IgD-negative memory B cell (primary cell): ENCODE measurements around the gene DDX50. TPM values are rescaled to one million over a fixed set of nuclear protein-coding genes. Genes with fewer than 3 reads are reported as not detected.
"Not testable (repeated sequence)": the region's sequence is repeated elsewhere in the genome, so short reads cannot be mapped to it uniquely, and the experiment has no call there.

ENCODE experiments used
- H3K27ac Mint-ChIP-seq, 3 donors: one replicate each; pipeline ENCODE4 v1.8.0; 2020 to 2022; ENCODE audit warnings: mild to moderate bottlenecking in 3 of 3, mixed read lengths in 3 of 3, moderate library complexity in 1 of 3
- H3K27me3 Mint-ChIP-seq: one replicate; pipeline ENCODE4 v1.8.0; 2021; ENCODE audit warnings: mixed read lengths
- H3K36me3 Mint-ChIP-seq: one replicate; pipeline ENCODE4 v1.8.0; 2020; ENCODE audit warnings: mild to moderate bottlenecking, mixed read lengths
- H3K4me1 Mint-ChIP-seq, 3 donors: one replicate each; pipeline ENCODE4 v1.8.0; 2020 to 2022; ENCODE audit warnings: mixed read lengths in 3 of 3, mild to moderate bottlenecking in 1 of 3
- H3K4me3 Mint-ChIP-seq, 4 donors: one replicate each; pipeline ENCODE4 v1.8.0; 2020 to 2022; ENCODE audit warnings: mild to moderate bottlenecking in 4 of 4, mixed read lengths in 4 of 4, moderate library complexity in 3 of 4
- H3K9me3 Mint-ChIP-seq, 3 donors: one replicate each; pipeline ENCODE4 v1.8.0; 2020 to 2021; ENCODE audit warnings: mixed read lengths in 3 of 3, mild to moderate bottlenecking in 1 of 3
- polyA plus RNA-seq: library from polyadenylated mRNA; unstranded; fragments of 300-500 nt; fragmentation: Illumina TruSeq; gene quantifications from one replicate; pipeline ENCODE4 v1.2.3, GENCODE V29; 2021

The DDX50 gene
- 22.0 TPM for polyA plus RNA-seq

- Mint-ChIP-seq H3K9me3 (no peaks in the 10 kb centered on the region), H3K36me3 (peaks cover 2% of the 10 kb centered on the region), H3K27me3 (no peaks in the 10 kb centered on the region), H3K27ac (peak within 1 kb of the TSS; percentile 99 to 100 (median 99)), H3K4me3 (peak within 1 kb of the TSS; percentile 97 to 100 (median 99)), H3K4me1 (peaks cover 17 to 34% (median 32%) of the 10 kb centered on the region in 3 donors)
Measured at GRCh38 chr10:68901105-68901927, at the start of gene DDX50. DDX50 (plus strand) TSS chr10:68901315; CDS start chr10:68901385, 70 bp downstream.

GRCh38 chr10:68856352-68856751, 44.8 kb upstream of the DDX50 start:
- Mint-ChIP-seq H3K9me3 (peaks cover 0 to 17% (median 8%) of the 10 kb centered on the region in 3 donors), H3K36me3 (peaks cover 2% of the 10 kb centered on the region), H3K27ac (no peak overlapping the region), H3K4me1 (no peaks in the 10 kb centered on the region), H3K4me3 (no peak overlapping the region), H3K27me3 (peaks cover 7% of the 10 kb centered on the region)

GRCh38 chr10:68857005-68857404, 44.1 kb upstream of the DDX50 start:
- peaks cover 0 to 22% (median 12%) of the 10 kb centered on the region in 3 donors for H3K9me3 Mint-ChIP-seq
- no peaks in the 10 kb centered on the region for H3K4me1 Mint-ChIP-seq
- H3K36me3 Mint-ChIP-seq = peaks cover 3% of the 10 kb centered on the region
- no peak overlapping the region for H3K4me3 Mint-ChIP-seq
- peak overlapping the region in 1 of 3 donors; percentile 53 for H3K27ac Mint-ChIP-seq
- H3K27me3 Mint-ChIP-seq = peaks cover 7% of the 10 kb centered on the region

- H3K4me1 Mint-ChIP-seq = no peaks in the 10 kb centered on the region
- H3K27ac Mint-ChIP-seq = no peak overlapping the region
- H3K36me3 Mint-ChIP-seq = peaks cover 4% of the 10 kb centered on the region
- peaks cover 4% of the 10 kb centered on the region for H3K27me3 Mint-ChIP-seq
- H3K4me3 Mint-ChIP-seq = no peak overlapping the region
- H3K9me3 Mint-ChIP-seq = peaks cover 0 to 31% (median 15%) of the 10 kb centered on the region in 3 donors
Measured at GRCh38 chr10:68861253-68861652, 39.9 kb upstream of the DDX50 start.

- H3K9me3 Mint-ChIP-seq = peaks cover 0 to 26% (median 12%) of the 10 kb centered on the region in 3 donors
- no peak overlapping the region for H3K27ac Mint-ChIP-seq
- no peaks in the 10 kb centered on the region for H3K4me1 Mint-ChIP-seq
- no peak overlapping the region for H3K4me3 Mint-ChIP-seq
- peaks cover 2% of the 10 kb centered on the region for H3K36me3 Mint-ChIP-seq
- no peaks in the 10 kb centered on the region for H3K27me3 Mint-ChIP-seq
Measured at GRCh38 chr10:68864611-68865010, 36.5 kb upstream of the DDX50 start.

GRCh38 chr10:68868173-68868572, 32.9 kb upstream of the DDX50 start:
- H3K4me3 Mint-ChIP-seq, H3K27ac Mint-ChIP-seq, H3K27me3 Mint-ChIP-seq: not testable (repeated sequence)

GRCh38 chr10:68869623-68870022, 31.5 kb upstream of the DDX50 start:
- H3K36me3 Mint-ChIP-seq = no peaks in the 10 kb centered on the region
- H3K4me1 Mint-ChIP-seq = no peaks in the 10 kb centered on the region
- no peak overlapping the region for H3K4me3 Mint-ChIP-seq
- no peaks in the 10 kb centered on the region for H3K27me3 Mint-ChIP-seq
- H3K27ac Mint-ChIP-seq = no peak overlapping the region
- no peaks in the 10 kb centered on the region for H3K9me3 Mint-ChIP-seq

More at GRCh38 chr10:68868173-68868572, 32.9 kb upstream of the DDX50 start:
- H3K36me3 Mint-ChIP-seq, H3K9me3 Mint-ChIP-seq, H3K4me1 Mint-ChIP-seq: not testable (repeated sequence)

GRCh38 chr10:68870061-68870460, 31.1 kb upstream of the DDX50 start:
- H3K36me3 Mint-ChIP-seq = no peaks in the 10 kb centered on the region
- H3K4me3 Mint-ChIP-seq = no peak overlapping the region
- H3K27ac Mint-ChIP-seq = no peak overlapping the region
- H3K4me1 Mint-ChIP-seq = no peaks in the 10 kb centered on the region
- H3K27me3 Mint-ChIP-seq = no peaks in the 10 kb centered on the region
- H3K9me3 Mint-ChIP-seq = no peaks in the 10 kb centered on the region

GRCh38 chr10:68870545-68871104, 30.5 kb upstream of the DDX50 start:
- no peaks in the 10 kb centered on the region for H3K9me3 Mint-ChIP-seq
- H3K4me3 Mint-ChIP-seq = no peak overlapping the region
- H3K27me3 Mint-ChIP-seq = no peaks in the 10 kb centered on the region
- H3K36me3 Mint-ChIP-seq = no peaks in the 10 kb centered on the region
- no peak overlapping the region for H3K27ac Mint-ChIP-seq
- H3K4me1 Mint-ChIP-seq = no peaks in the 10 kb centered on the region

GRCh38 chr10:68871105-68871711, 29.9 kb upstream of the DDX50 start:
- no peaks in the 10 kb centered on the region for H3K36me3 Mint-ChIP-seq
- H3K4me3 Mint-ChIP-seq = no peak overlapping the region
- no peaks in the 10 kb centered on the region for H3K4me1 Mint-ChIP-seq
- H3K27ac Mint-ChIP-seq = no peak overlapping the region
- no peaks in the 10 kb centered on the region for H3K27me3 Mint-ChIP-seq
- H3K9me3 Mint-ChIP-seq = no peaks in the 10 kb centered on the region

- H3K27me3 Mint-ChIP-seq = no peaks in the 10 kb centered on the region
- H3K36me3 Mint-ChIP-seq = no peaks in the 10 kb centered on the region
- no peak overlapping the region for H3K4me3 Mint-ChIP-seq
- H3K4me1 Mint-ChIP-seq = no peaks in the 10 kb centered on the region
- H3K27ac Mint-ChIP-seq = no peak overlapping the region
- H3K9me3 Mint-ChIP-seq = no peaks in the 10 kb centered on the region
Measured at GRCh38 chr10:68871731-68872342, 29.3 kb upstream of the DDX50 start.

- Mint-ChIP-seq H3K9me3 (no peaks in the 10 kb centered on the region), H3K36me3 (peaks cover 1% of the 10 kb centered on the region), H3K27ac (no peak overlapping the region), H3K4me1 (no peaks in the 10 kb centered on the region), H3K4me3 (no peak overlapping the region), H3K27me3 (no peaks in the 10 kb centered on the region)
Measured at GRCh38 chr10:68876246-68877138, 24.6 kb upstream of the DDX50 start.

- no peaks in the 10 kb centered on the region for H3K9me3 Mint-ChIP-seq
- no peaks in the 10 kb centered on the region for H3K4me1 Mint-ChIP-seq
- H3K36me3 Mint-ChIP-seq = peaks cover 1% of the 10 kb centered on the region
- H3K4me3 Mint-ChIP-seq = no peak overlapping the region
- no peak overlapping the region for H3K27ac Mint-ChIP-seq
- H3K27me3 Mint-ChIP-seq = no peaks in the 10 kb centered on the region
Measured at GRCh38 chr10:68877482-68878110, 23.5 kb upstream of the DDX50 start.

- no peaks in the 10 kb centered on the region for H3K4me1 Mint-ChIP-seq
- no peaks in the 10 kb centered on the region for H3K27me3 Mint-ChIP-seq
- no peaks in the 10 kb centered on the region for H3K9me3 Mint-ChIP-seq
- H3K36me3 Mint-ChIP-seq = peaks cover 1% of the 10 kb centered on the region
- no peak overlapping the region for H3K4me3 Mint-ChIP-seq
- H3K27ac Mint-ChIP-seq = no peak overlapping the region
Measured at GRCh38 chr10:68878496-68878895, 22.6 kb upstream of the DDX50 start.
